HG03060 (cell line): ENCODE measurements around the gene TM2D3.
"Not testable (repeated sequence)": the region's sequence is repeated elsewhere in the genome, so short reads cannot be mapped to it uniquely, and the experiment has no call there.

ENCODE experiments used
- ATAC-seq: cut with Tn5 transposase; IDR thresholded peaks from one replicate; pipeline ENCODE4 v1.9.1; 2021; ENCODE audit warnings: low read depth, moderate number of reproducible peaks; ENCODE audit not compliant: unreplicated experiment

The TM2D3 gene

DNA sequence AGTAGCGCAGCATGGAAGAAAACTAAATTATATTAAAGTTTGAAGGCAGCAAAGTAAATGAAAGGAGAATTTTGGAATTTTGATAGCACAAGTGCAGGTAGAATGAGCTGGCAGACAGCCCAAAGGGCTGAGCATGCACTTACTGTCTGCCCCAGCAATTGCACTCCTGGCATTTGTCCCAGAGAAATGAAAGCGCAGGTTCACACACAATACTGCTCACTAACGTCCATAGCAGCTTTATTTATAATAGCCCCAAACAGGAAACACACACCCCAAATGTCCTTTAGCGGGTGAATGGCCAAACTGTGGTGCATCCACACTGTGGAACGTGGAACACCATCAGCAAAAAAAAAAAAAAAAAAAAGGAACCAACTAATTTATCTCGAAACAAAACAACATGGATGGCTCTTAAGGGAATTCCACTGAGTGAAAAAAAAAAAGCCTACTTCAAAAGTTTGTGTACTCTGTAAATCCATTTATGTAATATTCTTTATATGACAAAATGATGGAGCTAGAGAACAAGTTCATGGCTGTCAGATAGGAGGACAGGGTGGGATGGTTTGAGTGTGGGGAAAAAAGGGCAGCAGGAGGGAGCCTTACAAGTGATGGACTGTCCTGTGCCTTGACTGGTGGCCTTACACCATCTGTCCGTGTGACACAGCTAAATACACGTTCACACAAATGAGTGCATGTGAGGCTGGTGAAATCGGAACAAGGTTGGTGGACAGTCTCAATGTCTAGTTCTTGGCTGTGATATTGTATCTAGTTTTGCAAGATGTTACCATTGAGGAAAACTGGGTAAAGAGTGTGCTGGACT, 6.0 kb upstream of the TM2D3 start:
- ATAC-seq: no peak

DNA sequence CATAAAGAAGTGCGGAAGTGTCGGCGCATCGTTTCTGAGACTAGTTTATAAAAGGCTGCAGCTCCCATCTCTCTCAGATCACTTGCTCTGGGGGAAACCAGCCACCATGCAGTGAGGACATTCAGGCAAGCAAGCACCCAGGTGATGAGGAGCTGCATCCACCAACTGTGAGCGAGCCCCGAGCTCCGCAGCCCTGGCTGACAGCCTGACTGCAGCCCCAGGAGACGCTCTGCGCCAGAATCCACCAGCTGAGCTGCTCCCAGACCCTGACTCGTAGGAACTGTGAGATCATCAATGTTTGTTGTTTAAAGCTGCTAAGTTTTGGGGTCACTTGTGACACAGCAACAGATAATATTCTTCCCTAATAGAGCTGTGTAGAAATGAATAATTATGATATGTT, 5.0 kb upstream of the TM2D3 start:
- no peak for ATAC-seq

DNA sequence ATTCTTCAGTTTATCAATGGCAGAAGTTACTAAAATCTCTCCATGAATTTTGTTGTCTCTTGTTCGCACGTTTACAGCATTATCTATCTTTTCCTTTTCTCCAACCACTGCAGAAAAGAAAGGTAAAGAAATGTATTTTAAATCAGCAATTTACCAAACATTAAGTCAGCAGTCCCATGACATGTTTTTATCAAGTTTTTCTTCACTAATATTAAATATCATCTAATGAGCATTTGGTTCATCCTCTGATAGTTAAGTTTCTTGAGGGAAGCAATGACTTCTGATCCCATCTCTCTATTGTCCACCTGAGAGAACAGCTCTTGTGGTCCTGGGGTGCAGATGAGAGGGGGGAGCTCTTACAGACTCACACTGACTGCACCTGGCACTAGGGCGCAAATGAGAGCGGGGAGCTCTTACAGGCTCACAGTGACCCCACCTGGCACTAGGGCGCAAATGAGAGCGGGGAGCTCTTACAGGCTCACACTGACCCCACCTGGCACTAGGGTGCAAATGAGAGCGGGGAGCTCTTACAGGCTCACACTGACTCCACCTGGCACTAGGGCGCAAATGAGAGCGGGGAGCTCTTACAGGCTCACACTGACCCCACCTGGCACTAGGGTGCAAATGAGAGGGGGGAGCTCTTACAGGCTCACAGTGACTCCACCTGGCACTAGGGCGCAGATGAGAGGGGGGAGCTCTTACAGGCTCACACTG, 2.6 kb upstream of the TM2D3 start:
- not testable (repeated sequence) for ATAC-seq

DNA sequence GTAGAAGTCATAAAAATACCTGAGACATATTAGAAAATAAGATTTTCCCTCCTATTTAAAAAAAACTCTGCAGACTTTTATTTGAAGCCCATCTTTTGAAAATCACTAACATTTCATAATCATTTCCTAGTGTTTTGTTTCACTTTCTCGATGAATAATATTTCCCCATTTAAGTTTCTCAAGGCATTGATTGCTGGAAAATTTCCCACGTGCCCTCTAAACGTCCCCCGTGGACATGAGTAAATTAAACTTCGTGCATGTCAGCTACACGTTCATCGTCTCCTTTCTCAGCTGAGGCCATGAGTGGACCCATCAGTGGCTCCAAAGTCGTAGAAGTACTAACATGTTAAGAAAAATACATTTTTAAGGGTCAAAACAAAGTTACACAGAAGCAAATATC, 2.0 kb upstream of the TM2D3 start:
- no peak for ATAC-seq

DNA sequence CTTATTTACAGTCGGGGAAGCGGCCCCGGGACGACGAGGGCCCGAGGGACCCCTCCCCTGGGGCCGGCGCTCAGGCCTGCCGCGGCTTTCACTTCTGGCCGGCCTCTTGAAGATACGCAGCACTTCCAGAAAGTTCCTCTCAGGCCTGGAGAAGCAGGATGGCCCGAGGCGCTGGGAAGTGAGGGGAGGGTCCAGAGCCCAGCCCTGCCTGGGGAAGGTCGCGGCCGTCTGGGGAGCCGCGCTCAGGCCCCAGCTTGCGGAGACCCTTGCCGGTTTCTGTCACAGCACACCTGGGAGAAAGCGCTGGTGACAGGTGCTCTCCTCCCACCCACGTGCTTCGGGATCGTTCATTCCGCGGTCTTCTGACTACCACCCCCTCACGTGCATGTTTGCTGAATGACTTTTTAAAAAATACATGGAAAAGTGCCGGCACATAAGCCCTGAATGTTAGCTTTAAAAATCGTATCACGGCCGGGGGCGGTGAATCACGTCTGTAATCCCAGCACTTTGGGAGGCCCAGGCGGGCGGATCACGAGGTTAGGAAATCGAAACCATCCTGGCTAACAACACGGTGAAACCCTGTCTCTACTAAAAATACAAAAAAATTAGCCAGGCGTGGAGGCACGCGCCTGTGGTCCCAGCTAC, 727 bp upstream of the TM2D3 start:
- ATAC-seq: no peak

DNA sequence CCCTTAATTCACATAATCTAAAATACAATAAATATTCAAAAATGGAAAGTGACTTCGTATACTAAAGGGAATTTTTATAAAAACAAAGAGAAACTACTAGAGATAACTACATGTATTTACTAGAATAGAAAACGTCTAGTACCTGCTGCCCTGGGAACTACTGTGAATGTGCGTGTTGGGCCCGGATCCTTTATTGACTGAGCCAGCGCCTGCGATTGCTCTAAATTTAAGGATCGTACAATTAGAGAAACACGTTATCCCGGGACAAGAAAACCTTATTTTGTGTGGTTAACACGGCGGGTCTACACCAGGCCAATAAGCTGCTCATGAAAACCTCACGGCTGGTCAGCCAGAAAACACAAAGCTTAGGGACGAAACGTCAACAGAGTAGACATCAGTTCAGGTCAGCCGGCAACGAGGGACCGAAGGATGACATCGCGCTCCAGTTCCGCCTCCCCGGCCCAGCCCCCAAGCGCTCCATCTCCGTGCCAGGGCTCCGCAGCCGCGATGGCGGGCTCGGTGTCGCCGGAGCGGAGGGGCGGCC, 555 bp downstream of the TM2D3 start:
- peak; percentile 30 for ATAC-seq

DNA sequence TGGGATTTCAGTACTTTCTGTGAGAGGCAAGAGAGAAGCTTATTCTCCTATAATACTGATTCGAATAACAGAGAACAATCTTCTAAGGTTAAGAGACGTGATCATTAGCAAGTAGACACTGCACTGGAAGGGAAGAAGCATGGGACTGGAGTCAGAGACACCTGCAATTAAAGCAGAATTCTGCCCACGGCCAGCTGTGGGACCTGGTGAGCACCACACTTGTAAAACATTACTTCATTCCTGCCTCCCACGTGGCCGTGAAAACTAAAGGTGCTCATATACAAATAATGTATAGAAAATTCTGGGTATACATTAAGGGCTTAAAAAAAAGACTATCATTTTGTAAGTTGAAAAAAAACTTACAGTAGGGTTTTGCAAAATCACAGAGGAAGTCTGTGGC, 2.0 kb downstream of the TM2D3 start:
- no peak for ATAC-seq

DNA sequence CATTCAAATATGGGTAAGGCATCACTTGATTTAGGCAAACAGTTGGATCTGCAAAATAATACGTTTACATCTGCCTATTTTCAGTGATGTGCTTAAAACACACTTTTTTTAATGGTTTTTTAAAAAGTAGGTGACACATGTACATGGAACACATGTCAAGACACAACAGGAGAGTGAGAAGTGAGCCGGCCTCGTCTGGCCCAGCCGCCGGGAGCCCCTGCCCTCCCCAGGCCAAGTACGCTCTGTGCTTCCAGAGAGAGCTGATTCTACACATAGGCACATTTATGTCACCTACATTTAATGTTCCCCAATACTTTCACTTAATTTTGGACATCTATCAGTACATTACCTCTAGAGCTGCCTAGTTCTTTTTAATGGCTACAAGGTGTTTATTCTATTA, 3.8 kb downstream of the TM2D3 start:
- ATAC-seq: no peak

DNA sequence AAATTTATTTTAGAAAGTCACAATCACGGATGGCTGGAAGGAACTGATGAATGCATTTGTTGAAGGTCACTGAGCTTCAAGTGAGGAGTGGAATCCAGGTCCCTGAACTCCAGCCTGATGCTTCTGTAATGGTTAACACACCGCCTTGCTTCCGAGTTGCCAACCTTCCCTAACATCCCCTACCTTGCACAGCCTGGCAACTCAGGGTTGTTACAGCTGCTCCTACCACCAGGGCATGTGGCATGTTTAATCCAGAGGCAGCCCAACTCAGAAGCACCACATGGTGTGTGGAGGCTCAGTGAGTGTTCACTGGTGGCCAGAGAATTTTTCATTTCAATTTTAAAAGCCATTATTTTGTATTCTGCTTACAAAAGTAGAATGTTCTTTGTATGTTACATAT, 4.9 kb downstream of the TM2D3 start:
- ATAC-seq: no peak

DNA sequence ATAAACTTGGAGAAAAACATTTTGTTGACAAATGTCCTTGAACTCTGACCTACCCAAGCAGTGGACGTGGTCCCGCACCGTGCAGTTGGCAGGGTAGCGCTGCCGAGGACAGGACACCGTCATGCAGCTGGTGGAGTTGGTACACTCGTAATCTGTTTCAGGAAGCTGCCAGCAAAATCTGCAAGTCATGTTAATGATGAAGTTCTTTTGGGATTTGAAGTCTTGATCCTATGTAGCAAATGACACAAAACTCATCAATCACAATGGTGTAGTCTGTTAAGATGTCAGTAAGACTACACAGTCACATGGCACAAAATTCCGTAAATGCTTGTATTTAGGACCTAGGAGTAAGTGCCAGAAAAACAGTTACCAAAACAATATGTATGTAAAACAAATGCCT, 5.5 kb downstream of the TM2D3 start:
- no peak for ATAC-seq

DNA sequence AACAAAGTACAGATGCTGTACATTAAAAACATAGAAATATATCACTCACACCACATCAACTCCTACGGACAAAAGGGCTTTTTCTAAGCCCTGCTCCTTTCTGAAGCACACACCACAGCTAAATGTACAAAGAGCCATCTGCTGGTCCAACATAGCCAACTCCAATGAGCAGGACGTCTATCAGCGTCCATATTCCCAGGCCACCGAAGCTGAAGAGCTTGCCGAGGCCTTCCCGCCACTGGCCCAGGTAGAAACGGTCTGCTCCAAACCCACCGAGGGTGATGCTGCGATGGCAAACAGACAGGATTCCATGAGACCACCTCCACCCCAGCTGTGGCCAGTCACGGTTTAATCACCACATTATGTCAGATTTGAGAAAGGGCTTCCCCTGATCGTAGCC, 9.8 kb downstream of the TM2D3 start:
- no peak for ATAC-seq

DNA sequence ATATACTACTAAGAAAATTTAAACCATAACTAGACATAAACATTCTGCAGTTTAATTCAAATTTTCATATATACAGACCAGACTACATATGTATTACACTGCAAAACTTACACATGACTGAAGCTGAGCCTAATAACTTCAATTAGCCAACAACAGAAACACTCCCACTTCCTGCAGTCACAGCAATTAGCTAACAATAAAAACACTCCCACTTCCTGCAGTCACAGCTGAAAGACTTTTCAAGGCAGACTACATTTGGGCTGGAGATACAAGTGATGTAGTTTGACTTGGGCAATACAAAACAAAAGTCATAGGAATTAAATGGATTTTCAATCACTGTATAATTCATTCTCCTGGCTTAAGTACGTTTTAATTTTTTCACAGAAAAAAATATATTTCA, 10.3 kb downstream of the TM2D3 start:
- ATAC-seq: no peak

DNA sequence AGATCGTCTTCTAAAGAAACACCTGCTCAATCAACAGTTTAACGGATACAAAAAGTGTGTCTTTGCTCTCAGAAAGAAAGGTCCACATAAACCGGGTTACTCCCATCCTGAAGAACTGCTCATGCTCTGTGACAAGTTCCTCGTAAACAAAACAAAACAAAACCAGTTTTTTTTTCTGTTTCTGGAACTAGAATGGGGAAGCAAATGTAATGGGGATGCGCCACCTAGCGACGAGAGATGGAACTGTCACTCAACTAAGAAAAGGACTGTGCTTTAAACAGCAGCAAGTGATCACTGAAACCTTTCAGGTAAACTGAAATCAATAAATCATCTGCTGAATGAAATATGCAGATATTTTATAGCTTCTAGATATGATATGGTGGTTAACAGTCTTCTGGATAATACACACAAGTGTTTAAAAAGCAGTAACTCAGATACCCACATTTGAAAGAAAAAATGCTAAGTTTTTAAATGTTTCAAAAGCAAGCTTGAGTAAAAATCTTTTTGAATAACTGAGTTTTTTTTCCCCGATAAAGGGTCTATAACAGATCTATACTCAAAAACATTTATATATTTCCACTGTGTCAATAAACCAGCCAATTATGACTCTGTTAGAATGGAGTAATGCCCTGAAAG, 10.9 kb downstream of the TM2D3 start:
- no peak for ATAC-seq

DNA sequence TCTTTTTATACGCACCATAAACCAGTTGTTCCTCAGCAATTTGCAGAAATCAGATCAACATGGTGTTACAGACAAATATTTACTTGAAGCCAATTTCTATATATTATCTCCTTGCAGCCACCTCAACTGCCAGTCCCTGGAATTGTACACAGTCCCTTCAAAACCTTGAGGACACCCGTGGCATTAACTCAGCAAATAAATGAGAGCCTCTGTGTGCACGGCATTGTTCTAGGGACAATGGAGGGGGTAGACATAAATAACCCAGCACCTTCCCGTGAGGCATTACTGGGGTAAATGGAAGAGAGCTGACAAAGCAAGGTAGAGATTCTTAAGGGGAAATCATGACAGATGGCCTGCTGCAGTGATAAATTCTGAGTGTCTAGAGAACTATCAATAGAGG, 12.5 kb downstream of the TM2D3 start:
- ATAC-seq: no peak

DNA sequence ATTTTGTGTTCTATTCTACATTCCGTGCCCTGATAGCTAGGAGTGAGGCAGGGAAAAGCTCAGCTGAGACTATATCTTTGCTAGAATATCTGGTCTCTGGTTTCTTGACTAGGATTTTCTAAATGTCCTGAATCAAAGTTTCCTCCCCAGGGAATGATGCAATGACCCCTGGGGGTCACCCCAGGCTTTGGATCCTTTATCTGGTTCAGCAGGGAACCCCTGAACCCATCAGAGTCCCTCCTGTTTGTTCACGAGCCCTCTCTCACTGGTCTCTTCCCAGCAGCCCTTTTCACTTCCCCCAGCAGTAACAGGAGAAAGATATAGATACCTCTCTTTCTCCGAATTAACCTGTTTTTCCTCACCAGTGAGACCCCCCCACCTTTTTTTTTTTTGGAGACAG, 14.3 kb downstream of the TM2D3 start:
- no peak for ATAC-seq

DNA sequence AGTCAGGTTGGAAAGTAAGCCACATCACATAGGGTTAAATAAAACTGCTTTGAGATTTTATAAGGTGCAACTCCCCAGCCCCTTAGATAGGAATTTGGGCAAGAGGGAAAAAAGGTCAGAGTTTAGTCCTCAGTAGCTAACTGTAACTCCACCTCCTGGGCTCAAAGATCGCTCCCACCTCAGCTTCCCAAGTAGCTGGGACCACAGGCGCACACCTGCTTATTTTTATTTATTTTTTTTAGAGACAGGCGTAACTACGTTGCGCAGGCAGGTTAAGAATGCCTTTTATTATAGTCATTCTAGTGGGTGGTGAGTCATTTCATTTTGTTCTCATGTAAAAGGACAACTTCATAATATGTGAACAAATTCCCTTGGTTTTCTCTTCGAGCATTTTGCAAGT, 14.7 kb downstream of the TM2D3 start:
- ATAC-seq: no peak

DNA sequence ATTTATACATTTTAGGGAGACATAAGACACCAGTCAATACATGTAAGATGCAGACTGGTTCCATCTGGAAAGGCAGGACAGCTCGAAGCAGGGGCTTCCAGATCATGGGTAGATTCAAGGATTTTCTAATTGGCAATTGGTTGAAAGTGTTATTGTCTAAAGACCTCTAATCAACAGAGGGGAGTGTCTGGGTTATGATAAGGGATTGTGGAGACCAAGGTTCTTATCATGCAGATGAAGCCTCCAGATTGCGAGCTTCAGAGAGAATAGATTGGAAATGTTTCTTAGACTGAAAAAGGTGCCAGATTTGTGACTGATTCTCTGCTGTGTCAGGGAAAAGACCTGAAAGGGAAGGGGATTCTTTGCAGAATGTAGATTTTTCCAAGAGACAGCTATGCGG, 15.1 kb downstream of the TM2D3 start:
- ATAC-seq: no peak

DNA sequence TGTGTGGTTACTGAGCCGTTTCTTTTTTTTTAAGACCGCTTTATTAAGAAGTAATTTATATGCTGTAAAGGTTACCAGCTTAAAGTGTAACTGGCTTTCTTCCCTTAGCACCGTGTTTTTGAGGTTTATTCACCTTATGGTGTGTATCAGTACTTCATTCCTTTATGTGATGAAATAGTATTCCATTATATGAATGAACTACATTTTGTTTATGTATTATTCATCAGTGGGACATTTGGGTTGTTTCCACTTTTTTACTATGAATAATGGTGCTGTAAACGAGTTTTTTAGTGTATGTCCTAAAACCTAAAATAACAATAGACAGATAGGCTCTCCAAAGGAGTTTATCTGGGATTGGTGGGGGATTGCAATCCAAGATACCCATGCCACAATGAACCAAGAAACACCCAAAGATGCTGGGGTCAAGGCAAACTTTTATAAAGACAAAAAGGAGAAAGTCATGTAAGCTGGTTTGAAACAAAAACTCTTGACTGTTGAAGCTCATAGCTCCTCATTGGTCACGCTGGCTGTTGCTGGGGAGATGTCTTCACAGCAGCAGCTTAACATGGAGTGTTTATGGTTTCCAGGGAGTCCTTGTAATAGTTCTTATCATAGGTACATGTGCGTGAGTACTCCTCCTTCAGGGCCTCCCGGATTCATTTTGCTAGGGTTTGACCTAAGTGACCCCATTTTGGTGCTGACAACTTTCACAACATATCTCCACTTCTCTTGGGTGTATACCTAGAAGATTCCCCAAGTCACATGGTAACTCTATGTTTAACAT, 16.0 kb downstream of the TM2D3 start:
- ATAC-seq: no peak

DNA sequence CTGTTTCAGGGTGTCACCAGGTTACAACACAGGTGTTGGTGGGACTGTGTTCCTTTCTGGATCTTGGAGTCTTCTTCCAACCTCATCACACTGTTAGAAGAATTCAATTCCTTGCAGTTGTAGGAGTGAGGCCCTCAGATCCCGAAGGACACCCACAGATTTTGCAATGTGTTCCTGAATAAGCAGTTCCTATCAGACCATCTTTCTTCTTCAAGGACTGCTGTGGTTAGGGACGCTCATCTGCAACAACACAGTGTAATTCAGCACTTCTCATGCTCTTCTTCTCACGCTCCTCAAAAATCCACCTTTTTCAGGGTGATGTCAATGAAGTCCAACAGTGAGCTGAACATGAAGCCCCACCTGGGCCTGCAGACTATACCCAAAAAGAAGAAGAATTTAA, 18.8 kb downstream of the TM2D3 start:
- no peak for ATAC-seq

DNA sequence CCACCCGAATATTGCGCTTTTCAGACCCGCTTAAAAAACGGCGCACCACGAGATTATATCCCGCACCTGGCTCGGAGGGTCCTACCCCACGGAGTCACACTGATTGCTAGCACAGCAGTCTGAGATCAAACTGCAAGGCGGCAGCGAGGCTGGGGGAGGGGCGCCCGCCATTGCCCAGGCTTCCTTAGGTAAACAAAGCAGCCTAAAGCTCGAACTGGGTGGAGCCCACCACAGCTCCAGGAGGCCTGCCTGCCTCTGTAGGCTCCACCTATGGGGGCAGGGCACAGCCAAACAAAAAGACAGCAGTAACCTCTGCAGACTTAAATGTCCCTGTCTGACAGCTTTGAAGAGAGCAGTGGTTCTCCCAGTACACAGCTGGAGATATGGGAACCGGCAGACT, 25.5 kb downstream of the TM2D3 start:
- not testable (repeated sequence) for ATAC-seq
